ENCODE data around the gene DMD. TPM values are rescaled to one million over a fixed set of nuclear protein-coding genes. Genes with fewer than 3 reads are reported as not detected.
"Not testable (repeated sequence)": the region's sequence is repeated elsewhere in the genome, so short reads cannot be mapped to it uniquely, and the experiment has no call there.

DMD gene
- total RNA-seq, 1 donor from 2014 or later = 22.2 TPM

DNA sequence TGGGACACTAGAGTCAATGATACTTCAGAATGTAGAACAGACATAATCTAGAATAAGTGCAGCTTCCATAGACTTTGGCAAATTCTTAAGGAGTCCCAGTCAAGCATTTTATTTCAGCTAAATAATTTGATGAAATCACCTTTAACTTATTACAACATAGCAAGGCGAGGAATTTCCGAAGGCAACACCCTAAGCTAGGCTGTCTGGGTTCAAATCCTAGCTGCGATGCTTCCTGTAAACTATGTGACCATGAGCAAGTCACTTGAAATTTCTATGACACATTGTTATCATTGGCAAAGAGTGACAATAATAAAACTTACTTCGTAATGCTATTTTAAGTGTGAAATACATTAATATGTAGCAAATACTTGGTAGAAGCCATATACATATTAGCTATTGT, 679.1 kb downstream of the DMD start:
- Mint-ChIP-seq H3K4me3 (ENCODE audit: unreplicated experiment) (no peak overlapping the region), H3K27me3 (ENCODE audit: low read depth, unreplicated experiment) (no peaks in the 10 kb centered on the region), H3K4me1 (ENCODE audit: low read depth, unreplicated experiment) (no peaks in the 10 kb centered on the region), H3K27ac (ENCODE audit: unreplicated experiment) (no peak overlapping the region), H3K9me3 (ENCODE audit: unreplicated experiment) (no peaks in the 10 kb centered on the region), H3K36me3 (ENCODE audit: low read depth, unreplicated experiment) (no peaks in the 10 kb centered on the region)
- Histone ChIP-seq H2AFZ (ENCODE audit: low read depth, low read length) (no peak overlapping the region), H3K4me2 (ENCODE audit: low read length) (no peak overlapping the region), H3K36me3 (ENCODE audit: insufficient read depth, low read length) (no peaks in the 10 kb centered on the region), H3K9me3 (ENCODE audit: insufficient read depth, low read depth, low read length) (no peaks in the 10 kb centered on the region), H3K4me1 (ENCODE audit: insufficient read depth, low read length) (no peaks in the 10 kb centered on the region), H3K4me3 (ENCODE audit: insufficient read depth, low read depth, low read length) (no peak overlapping the region), H3K9ac (ENCODE audit: low read length) (no peak overlapping the region), H3K27ac (ENCODE audit: low read depth, low read length) (no peak overlapping the region), H4K20me1 (ENCODE audit: insufficient read depth, low read length) (no peaks in the 10 kb centered on the region), H3K79me2 (ENCODE audit: insufficient read depth, low read length) (no peaks in the 10 kb centered on the region), H3K27me3 (ENCODE audit: insufficient read depth, low read length) (no peaks in the 10 kb centered on the region)
- TF ChIP-seq, protein P1, sequence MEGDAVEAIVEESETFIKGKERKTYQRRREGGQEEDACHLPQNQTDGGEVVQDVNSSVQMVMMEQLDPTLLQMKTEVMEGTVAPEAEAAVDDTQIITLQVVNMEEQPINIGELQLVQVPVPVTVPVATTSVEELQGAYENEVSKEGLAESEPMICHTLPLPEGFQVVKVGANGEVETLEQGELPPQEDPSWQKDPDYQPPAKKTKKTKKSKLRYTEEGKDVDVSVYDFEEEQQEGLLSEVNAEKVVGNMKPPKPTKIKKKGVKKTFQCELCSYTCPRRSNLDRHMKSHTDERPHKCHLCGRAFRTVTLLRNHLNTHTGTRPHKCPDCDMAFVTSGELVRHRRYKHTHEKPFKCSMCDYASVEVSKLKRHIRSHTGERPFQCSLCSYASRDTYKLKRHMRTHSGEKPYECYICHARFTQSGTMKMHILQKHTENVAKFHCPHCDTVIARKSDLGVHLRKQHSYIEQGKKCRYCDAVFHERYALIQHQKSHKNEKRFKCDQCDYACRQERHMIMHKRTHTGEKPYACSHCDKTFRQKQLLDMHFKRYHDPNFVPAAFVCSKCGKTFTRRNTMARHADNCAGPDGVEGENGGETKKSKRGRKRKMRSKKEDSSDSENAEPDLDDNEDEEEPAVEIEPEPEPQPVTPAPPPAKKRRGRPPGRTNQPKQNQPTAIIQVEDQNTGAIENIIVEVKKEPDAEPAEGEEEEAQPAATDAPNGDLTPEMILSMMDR (IDR thresholded peaks at IDR 0.05; ENCODE audit: insufficient read depth, low read depth, low read length) = no peak
- no peak for TF ChIP-seq EZH2 (IDR thresholded peaks at IDR 0.05; ENCODE audit: insufficient read depth, low read length)
- DNase-seq (ENCODE audit: low read depth) = no peak
- peak; percentile 55 for FAIRE-seq

DNA sequence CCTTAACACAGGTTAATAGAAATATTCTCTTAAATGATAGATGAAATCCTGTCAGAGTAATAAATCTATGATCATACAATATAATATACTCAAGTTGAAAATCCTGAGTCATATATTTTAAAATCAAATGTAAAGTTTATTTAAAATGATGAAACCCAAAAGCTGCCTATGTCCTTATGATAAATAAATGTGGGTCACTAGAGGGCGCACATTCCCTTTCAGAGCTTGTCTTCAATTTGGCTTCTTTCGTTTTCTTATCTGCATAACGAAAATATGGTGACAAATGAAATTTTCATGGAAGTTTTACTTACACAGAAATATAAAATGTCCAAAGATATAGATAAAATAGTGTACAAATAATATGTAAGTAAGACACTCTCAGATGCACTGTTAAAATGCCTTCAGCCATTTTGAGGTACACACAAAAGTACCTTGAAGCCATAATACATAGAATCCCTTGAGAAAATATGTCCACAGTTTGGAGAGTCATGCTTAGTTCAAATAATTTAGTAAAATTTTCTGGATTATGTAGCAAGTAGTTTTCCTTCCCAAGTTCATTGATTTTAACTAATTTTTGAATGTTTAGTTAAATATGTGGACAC, 680.4 kb downstream of the DMD start:
- no peaks in the 10 kb centered on the region for H3K79me2 ChIP-seq (ENCODE audit: insufficient read depth, low read length)
- TF ChIP-seq EZH2 (IDR thresholded peaks at IDR 0.05; ENCODE audit: insufficient read depth, low read length) = no peak
- TF ChIP-seq, protein P1 (IDR thresholded peaks at IDR 0.05; ENCODE audit: insufficient read depth, low read depth, low read length) = peak; percentile 48
- H3K4me2 ChIP-seq (ENCODE audit: low read length) = peak overlapping the region; percentile 39
- peak; percentile 89 for FAIRE-seq
- Mint-ChIP-seq H3K4me1 (ENCODE audit: low read depth, unreplicated experiment) (no peaks in the 10 kb centered on the region), H3K36me3 (ENCODE audit: low read depth, unreplicated experiment) (no peaks in the 10 kb centered on the region), H3K27me3 (ENCODE audit: low read depth, unreplicated experiment) (no peaks in the 10 kb centered on the region), H3K27ac (ENCODE audit: unreplicated experiment) (no peak overlapping the region), H3K9me3 (ENCODE audit: unreplicated experiment) (no peaks in the 10 kb centered on the region), H3K4me3 (ENCODE audit: unreplicated experiment) (no peak overlapping the region)
- no peak overlapping the region for H3K27ac ChIP-seq (ENCODE audit: low read depth, low read length)
- H2AFZ ChIP-seq (ENCODE audit: low read depth, low read length) = no peak overlapping the region
- no peak overlapping the region for H3K9ac ChIP-seq (ENCODE audit: low read length)
- DNase-seq (ENCODE audit: low read depth) = peak; percentile 0
- no peak overlapping the region for H3K4me3 ChIP-seq (ENCODE audit: insufficient read depth, low read depth, low read length)
- H4K20me1 ChIP-seq (ENCODE audit: insufficient read depth, low read length) = no peaks in the 10 kb centered on the region
- no peaks in the 10 kb centered on the region for H3K36me3 ChIP-seq (ENCODE audit: insufficient read depth, low read length)
- H3K9me3 ChIP-seq (ENCODE audit: insufficient read depth, low read depth, low read length) = no peaks in the 10 kb centered on the region
- H3K4me1 ChIP-seq (ENCODE audit: insufficient read depth, low read length) = no peaks in the 10 kb centered on the region
- H3K27me3 ChIP-seq (ENCODE audit: insufficient read depth, low read length) = no peaks in the 10 kb centered on the region

DNA sequence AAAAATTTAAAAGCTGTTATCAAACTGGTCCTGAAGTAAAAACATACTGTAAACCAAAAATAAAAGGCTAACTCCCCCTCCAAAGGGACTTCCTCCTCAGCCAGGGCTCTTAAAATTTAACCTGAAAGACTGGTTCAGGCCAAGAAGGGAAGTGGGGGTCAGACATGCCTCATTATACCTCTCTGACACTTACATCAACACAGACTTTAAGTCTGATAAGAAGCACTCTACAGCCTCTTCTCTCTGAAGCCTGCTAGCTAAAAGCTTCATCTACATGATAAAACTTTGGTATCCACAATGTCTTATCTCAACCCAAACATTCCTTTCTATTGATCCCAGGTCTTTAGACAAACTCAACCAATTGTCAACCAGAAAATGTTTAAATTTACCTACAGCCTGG, 682.9 kb downstream of the DMD start:
- H3K4me2 ChIP-seq (ENCODE audit: low read length); H3K9ac ChIP-seq (ENCODE audit: low read length); H3K4me3 ChIP-seq (ENCODE audit: insufficient read depth, low read depth, low read length); H2AFZ ChIP-seq (ENCODE audit: low read depth, low read length); H3K27ac Mint-ChIP-seq (ENCODE audit: unreplicated experiment); H3K4me1 Mint-ChIP-seq (ENCODE audit: low read depth, unreplicated experiment); H3K36me3 Mint-ChIP-seq (ENCODE audit: low read depth, unreplicated experiment); H3K79me2 ChIP-seq (ENCODE audit: insufficient read depth, low read length); H3K27me3 Mint-ChIP-seq (ENCODE audit: low read depth, unreplicated experiment); DNase-seq (ENCODE audit: low read depth); H3K27ac ChIP-seq (ENCODE audit: low read depth, low read length); H4K20me1 ChIP-seq (ENCODE audit: insufficient read depth, low read length); H3K36me3 ChIP-seq (ENCODE audit: insufficient read depth, low read length); H3K4me3 Mint-ChIP-seq (ENCODE audit: unreplicated experiment); FAIRE-seq; H3K4me1 ChIP-seq (ENCODE audit: insufficient read depth, low read length); H3K9me3 Mint-ChIP-seq (ENCODE audit: unreplicated experiment); H3K27me3 ChIP-seq (ENCODE audit: insufficient read depth, low read length); H3K9me3 ChIP-seq (ENCODE audit: insufficient read depth, low read depth, low read length): not testable (repeated sequence)

Data from astrocyte (in vitro differentiated cells and primary cell).